ENCODE measurements around the gene OR12D3.
"Not testable (repeated sequence)": the region's sequence is repeated elsewhere in the genome, so short reads cannot be mapped to it uniquely, and the experiment has no call there.

Gene OR12D3, protein sequence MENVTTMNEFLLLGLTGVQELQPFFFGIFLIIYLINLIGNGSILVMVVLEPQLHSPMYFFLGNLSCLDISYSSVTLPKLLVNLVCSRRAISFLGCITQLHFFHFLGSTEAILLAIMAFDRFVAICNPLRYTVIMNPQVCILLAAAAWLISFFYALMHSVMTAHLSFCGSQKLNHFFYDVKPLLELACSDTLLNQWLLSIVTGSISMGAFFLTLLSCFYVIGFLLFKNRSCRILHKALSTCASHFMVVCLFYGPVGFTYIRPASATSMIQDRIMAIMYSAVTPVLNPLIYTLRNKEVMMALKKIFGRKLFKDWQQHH

DNA sequence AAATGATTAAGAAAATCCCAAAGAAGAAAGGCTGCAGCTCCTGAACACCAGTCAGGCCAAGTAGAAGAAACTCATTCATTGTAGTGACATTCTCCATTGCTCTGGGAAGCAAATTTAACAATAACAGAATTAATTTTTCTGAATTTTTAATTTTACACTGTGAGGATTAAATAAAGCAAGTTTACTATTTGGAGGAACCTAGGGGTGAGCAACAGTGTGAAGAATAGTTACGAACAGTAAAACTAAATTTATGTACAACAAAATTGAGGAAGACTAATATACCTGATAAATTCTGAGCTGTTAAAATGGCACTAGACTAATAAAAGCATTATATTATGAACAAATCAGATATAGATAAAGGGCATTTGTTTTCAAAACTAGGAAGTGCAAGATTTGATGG, at the start of gene OR12D3:
Gene OR12D3, minus strand, starts transcription at position 101 of the 400 bp plus-strand sequence. Its CDS starts 4 bp downstream, at position 97.
- DNase-seq = no peak

DNA sequence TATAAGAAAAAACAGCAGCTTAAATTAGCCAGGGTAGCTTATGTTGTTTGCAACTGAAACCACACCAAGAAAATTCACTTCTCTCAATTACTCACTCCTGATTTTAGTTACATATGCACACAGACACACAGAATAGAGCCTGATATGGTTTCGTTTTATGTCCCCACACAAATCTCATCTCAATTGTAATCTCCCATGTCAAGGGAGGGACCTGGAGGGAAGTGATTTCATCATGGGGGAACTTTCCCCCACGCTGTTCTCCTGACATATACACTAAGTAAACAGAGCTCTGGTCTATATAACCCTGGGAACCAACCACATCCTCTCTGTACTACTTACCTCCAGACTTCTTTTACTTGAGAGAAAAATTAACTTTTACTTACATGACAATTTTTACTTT, 49.5 kb upstream of the OR12D3 start:
- no peak for DNase-seq

DNA sequence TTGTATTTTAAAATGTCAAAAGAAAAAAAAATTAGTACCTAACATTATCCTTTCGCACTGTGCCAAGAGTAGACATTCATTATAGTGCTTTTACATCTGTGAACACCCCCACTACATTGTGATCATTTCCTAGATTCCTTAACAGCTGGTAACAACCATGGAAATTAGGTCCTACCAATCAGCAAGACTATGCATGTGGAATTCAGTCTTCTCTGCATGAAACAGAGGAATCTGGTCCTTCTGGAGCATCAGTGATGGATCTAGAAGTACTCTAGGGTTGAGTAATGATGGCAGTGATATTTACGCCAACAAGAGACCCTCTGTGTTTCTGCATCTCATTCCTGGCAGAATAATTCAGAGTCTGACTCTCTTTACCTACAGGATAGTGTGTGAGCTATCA, 49.1 kb upstream of the OR12D3 start:
- DNase-seq = no peak

DNA sequence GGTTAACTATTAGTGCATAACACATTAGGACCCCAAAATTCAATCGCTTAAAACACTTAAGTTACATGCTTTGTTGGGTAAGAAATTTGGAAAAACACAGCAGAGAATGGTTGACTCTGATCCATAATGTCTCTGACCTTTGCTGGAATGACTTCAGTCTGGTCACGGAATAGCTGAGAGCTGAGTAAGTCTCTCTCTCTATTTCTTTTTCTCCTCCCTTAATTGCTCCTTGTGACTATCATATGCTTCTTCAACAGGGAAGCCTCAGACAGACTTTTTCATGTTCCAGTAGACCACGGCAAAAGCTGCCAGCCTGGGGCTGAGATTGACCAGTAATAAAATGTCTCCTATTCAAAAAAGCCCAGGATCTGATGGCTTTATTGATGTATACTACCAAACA, 44.4 kb upstream of the OR12D3 start:
- DNase-seq = no peak

- no peak for DNase-seq
Measured at GRCh38 chr6:29414588-29414987, 39.5 kb upstream of the OR12D3 start, which contains the start of gene OR12D1. TSS of gene OR12D1 (plus strand) at chr6:29414928.

- no peak for DNase-seq
Measured at GRCh38 chr6:29403801-29404200, 28.7 kb upstream of the OR12D3 start.

GRCh38 chr6:29399525-29399924, 24.4 kb upstream of the OR12D3 start:
- DNase-seq = no peak

DNA sequence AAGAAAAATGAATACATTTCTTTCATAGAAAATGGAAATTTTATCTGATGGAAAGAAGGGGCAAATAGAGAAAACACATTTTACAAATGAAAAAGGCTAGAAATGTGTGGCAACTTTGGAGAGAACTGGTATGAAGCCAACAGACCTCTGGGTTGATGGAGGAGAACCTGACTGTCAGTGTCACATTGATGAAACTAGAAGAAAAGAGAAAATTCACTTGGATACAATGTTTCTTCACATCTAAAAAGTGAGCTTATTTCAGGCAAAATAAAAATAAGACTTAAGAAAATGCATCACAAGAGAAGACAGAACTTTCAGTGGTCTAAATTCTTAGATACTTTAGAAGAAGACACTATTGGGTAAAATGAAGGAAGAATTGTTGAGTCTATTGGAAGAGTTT, 20.2 kb upstream of the OR12D3 start, which contains the start of gene OR12D2:
Gene OR12D2, plus strand, starts transcription at position 301 of the 400 bp plus-strand sequence. CDS start 1,069 bp downstream, outside the sequence.
- DNase-seq = no peak

DNA sequence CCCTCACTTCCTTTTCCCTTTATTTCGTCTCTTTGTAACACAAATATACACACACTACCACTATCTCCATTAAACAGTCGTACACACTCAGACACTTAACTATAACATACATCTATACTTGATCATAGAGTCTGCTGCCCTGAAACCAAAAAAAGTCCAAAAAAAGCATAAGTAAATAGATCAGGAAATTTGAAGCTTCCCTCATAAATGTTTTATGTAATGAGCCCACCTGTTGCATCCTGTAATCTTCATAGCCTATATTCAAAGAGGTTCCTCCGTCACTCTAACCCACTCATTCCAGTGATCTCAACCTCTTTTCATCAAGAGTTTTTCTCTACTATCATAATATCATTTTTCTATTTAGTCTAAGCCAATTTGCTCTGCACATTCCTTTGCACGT, 13.4 kb upstream of the OR12D3 start:
- no peak for DNase-seq

- no peak for DNase-seq
Measured at GRCh38 chr6:29376003-29376402, 912 bp upstream of the OR12D3 start.

DNA sequence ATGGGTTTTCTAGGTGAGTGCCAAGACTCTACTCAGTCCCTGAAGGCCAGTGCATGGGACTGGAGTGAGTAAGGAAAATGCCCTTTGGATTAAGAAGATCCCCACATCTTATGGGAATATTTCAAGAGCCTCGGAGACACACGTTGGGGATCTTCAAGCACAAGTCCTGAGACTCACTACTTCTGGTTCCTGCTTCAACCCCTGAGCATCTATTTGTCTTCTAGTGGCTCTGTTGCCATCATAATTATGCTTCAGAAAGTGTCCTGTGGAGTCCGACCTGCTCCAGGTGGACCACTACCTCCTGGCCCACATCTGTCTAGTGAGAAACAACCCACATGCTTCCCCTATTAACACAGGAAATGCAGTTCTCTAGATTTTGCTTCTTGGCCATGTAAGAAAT, 6.3 kb downstream of the OR12D3 start, which contains the start of gene OR5V1:
Gene OR5V1, minus strand, starts transcription at position 101 of the 400 bp plus-strand sequence. CDS start 12,670 bp downstream, outside the sequence.
- DNase-seq = no peak

DNA sequence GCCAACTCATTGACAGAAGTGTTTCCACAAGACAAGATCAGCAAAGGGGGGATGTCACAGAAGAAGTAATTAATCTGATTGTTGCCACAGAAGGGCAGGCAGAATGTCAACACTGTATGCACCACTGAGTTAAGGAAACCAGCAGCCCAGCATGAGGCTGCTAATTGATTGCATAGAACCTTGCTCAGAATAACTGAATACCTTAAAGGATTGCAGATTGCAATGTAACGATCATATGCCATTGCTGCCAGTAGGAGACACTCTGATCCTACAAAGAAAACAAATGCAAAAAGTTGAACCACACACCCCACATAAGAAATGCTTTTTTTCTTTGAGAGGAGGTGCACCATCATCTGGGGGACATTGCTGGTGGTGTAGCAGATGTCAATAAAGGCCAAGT, 19.5 kb downstream of the OR12D3 start:
- no peak for DNase-seq

DNA sequence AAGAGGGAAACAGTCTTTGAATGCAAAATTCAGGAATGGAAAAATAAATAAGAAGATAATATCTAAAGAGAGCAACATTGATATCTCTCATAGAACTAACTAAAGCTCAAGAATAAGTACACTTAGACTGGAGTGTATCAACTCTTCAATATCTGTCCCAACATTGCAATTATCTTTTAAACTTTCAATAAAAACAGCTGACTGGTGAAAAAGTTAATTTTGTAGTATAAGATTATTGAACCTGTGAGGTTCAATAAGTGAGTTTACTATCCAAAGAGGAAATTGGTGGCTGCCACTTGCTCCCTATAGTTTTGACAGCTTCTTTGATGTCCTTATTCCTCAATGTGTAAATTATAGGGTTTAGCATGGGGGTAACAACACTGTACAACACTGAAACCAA, 20.1 kb downstream of the OR12D3 start:
- no peak for DNase-seq

- DNase-seq = not testable (repeated sequence)
Measured at GRCh38 chr6:29349348-29349747, 25.7 kb downstream of the OR12D3 start.

DNA sequence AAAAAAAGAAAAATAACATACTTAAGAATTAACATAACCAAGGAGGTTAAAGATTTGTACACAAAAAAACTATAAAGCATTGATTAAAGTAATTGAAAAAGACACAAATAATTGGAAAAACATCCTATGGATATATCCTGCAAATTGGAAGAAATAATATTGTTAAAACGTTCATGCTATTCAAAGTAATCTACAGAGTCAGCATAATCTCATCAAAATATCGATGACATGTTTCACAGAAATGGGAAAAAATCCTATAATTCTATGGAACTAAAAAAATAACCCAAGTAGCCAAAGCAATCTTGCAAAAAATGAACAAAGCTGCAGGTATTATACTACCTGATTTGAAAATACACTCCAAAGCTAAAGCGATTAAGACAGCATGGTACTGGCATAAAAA, 29.7 kb downstream of the OR12D3 start:
- no peak for DNase-seq

DNA sequence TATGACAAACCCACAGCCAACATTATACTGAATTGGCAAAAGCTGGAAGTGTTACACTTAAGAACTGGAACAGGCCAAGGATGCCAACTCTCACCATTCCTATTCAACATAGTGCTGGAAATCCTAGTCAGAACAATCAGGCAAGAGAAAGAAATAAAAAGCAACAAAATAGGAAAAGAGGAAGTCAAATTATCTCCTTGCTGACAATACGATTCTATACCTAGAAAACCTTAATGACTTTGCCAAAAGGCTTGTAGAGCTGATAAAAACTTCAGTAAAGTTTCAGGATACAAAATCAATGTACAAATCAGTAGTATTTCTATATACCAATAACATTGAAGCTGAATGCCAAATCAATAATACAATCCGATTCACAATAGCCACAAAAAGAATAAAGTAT, 38.8 kb downstream of the OR12D3 start:
- DNase-seq = no peak

DNA sequence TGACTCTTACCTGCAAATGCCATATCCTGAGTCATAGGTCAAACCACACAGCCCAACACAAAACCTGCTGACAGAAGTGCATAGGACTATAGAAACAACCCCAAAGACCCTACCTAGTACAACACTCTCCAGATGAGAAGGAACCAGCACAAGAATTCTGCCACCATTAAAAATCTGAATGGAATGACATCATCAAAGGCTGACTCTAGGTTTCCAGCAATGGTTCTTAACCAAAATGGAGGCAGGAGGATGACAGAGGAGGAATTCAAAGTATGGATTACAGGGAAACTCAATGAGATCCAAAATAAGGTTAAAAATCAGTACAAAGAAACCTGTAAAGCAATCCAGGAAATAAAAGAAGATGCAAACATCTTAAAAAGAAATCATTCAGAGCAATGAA, 42.4 kb downstream of the OR12D3 start:
- DNase-seq = no peak

- no peak for DNase-seq
Measured at GRCh38 chr6:29325777-29326176, 49.3 kb downstream of the OR12D3 start.

Measured in NK-92 treated with Interleukin-12 subunit alpha and Interleukin-12 subunit beta, amount 100 ng/mL, for 24 hours (cell line).